A549 (cell line): ENCODE measurements around the gene ALPP.

Experiments used
- CEBPB ChIP-seq, 2 experiments: fragments of >200 bp in 1 of 2; sonication (Bioruptor Twin) in 1 of 2; formaldehyde crosslinking in 1 of 2; IDR thresholded peaks; 2 replicates each; pipeline ENCODE4 v1.6.1; 2012 to 2016
- CTCF ChIP-seq: fragments of >200 bp; sonication (Bioruptor Twin); formaldehyde crosslinking; IDR thresholded peaks from 3 replicates; pipeline ENCODE4 v1.5.1; 2016
- EP300 ChIP-seq, 2 experiments: fragments of >200 bp; sonication (Bioruptor Twin); formaldehyde crosslinking; IDR thresholded peaks; 2 replicates in 1 of 2; 3 replicates in 1 of 2; pipeline ENCODE4 v1.6.1; 2016 to 2017
- HDAC2 ChIP-seq: fragments of 200-600 bp; sonication (generic); IDR thresholded peaks from 2 replicates; pipeline ENCODE4 v1.6.1; 2016
- HEYL ChIP-seq: fragments of 250-450 bp; sonication (Bioruptor Pico); IDR thresholded peaks from 2 replicates; pipeline ENCODE4 v1.8.0; 2021; ENCODE audit warnings: mild to moderate bottlenecking, moderate library complexity
- HOXA7 ChIP-seq: fragments of 250-450 bp; sonication (Bioruptor Pico); IDR thresholded peaks from 2 replicates; pipeline ENCODE4 v1.5.0; 2020; ENCODE audit warnings: mild to moderate bottlenecking, moderate library complexity
- JUN ChIP-seq, 2 experiments: fragments of >200 bp; sonication (Bioruptor Twin); formaldehyde crosslinking; IDR thresholded peaks; 2 replicates in 1 of 2; 3 replicates in 1 of 2; pipeline ENCODE4 v1.6.1; 2016 to 2017
- MAFK ChIP-seq: fragments of 450-650 bp; IDR thresholded peaks from 2 replicates; pipeline ENCODE4 v1.6.1; 2014; ENCODE audit not compliant: partially characterized antibody
- MAZ ChIP-seq: fragments of 150-350 bp; IDR thresholded peaks from 2 replicates; pipeline ENCODE4 v1.6.1; 2014; ENCODE audit warnings: antibody characterized with exemption, low read depth, low read length, borderline replicate concordance
- POLR2A ChIP-seq: IDR thresholded peaks from 2 replicates; pipeline ENCODE4 v1.6.1; 2012; ENCODE audit warnings: mild to moderate bottlenecking, low read length
- POLR2AphosphoS2 ChIP-seq: conservative IDR thresholded peaks from 2 replicates; pipeline ENCODE4 v1.6.1; 2012; ENCODE audit warnings: low read length, improper control_type of control experiment, inconsistent platforms
- RAD21 ChIP-seq, 2 experiments: fragments of >200 bp in 1 of 2; sonication (Bioruptor Twin) in 1 of 2; formaldehyde crosslinking in 1 of 2; IDR thresholded peaks in 1 of 2; conservative IDR thresholded peaks in 1 of 2; 2 replicates in 1 of 2; 3 replicates in 1 of 2; pipeline ENCODE4 v1.6.1; 2012 to 2018; ENCODE audit warnings: inconsistent platforms in 1 of 2
- RARB ChIP-seq: fragments of 250-450 bp; sonication (Bioruptor Pico); IDR thresholded peaks from 2 replicates; pipeline ENCODE4 v1.8.0; 2021; ENCODE audit warnings: mild to moderate bottlenecking, moderate library complexity

GRCh38 chr2:232335859-232336215 lies 42.7 kb upstream of the ALPP start:
- TF ChIP-seq HOXA7 (CRISPR knock-in tag) (no peak), CTCF (no peak), EP300 (IDR thresholded peaks at IDR 0.05) (no peak), HEYL (CRISPR knock-in tag) (no peak), POLR2AphosphoS2 (no peak), CEBPB (IDR thresholded peaks at IDR 0.05) (no peak), POLR2A (no peak), HDAC2 (no peak), JUN (IDR thresholded peaks at IDR 0.05) (no peak), MAFK (no peak), RAD21 (conservative IDR thresholded peaks at IDR 0.05 in 1 of 2, IDR thresholded peaks at IDR 0.05 in 1 of 2) (no peak), RARB (CRISPR knock-in tag) (no peak), MAZ (no peak)
